Measurements from ENCODE around the gene EMP2. TPM values are rescaled to one million over a fixed set of nuclear protein-coding genes. Genes with fewer than 3 reads are reported as not detected.

The EMP2 gene
- polyA plus RNA-seq, 1 experiment: 57.8 TPM

DNA sequence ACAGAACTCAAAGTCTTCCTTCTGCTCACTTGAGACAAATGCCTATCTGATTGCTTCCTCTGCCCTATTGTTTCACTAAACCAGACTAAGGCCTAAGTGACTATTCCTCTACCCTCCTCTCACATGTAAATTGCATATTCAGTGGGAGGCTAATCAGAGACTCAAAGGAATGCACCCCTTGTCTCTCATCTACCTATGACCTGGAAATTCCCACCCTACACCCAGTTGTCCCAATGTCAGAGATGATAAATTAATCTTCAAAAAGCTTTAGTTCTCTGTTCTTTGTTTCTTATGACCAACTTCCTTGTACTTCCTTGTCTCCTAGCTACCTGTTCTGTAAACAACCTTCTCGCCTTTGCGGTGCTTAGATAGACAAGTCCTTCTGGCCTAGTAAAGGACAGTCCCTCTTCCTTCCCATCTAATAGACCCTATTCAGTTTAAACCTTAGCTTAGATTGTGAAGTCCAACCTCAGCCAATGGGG lies 76.0 kb downstream of the EMP2 start:
- POLR2A ChIA-PET: no interaction called here
- Histone ChIP-seq H3K36me3 (ENCODE audit: control insufficient read depth, insufficient read depth, low read length) (no peaks in the 10 kb centered on the region), H3K27me3 (ENCODE audit: control insufficient read depth, insufficient read depth, low read length) (no peaks in the 10 kb centered on the region), H3K4me3 (ENCODE audit: low read depth, low read length) (no peak overlapping the region)
- CTCF ChIA-PET: interaction anchor here (0.8 to 5.7 kb wide), 5 partner anchors 10 to 438 kb away, joined by 3 to 30 read pairs (median 5); partner anchors contain the start of gene DEXI
- no peak for TF ChIP-seq CTCF (IDR thresholded peaks at IDR 0.05; ENCODE audit: insufficient read depth, low read depth, low read length)
- DNase-seq (ENCODE audit: low read depth): no peak

- no peaks in the 10 kb centered on the region for H3K36me3 ChIP-seq (ENCODE audit: control insufficient read depth, insufficient read depth, low read length)
- no peaks in the 10 kb centered on the region for H3K27me3 ChIP-seq (ENCODE audit: control insufficient read depth, insufficient read depth, low read length)
- TF ChIP-seq CTCF (IDR thresholded peaks at IDR 0.05; ENCODE audit: insufficient read depth, low read depth, low read length): no peak
- CTCF ChIA-PET: no interaction called here
- DNase-seq (ENCODE audit: low read depth): no peak
- POLR2A ChIA-PET: no interaction called here
- no peak overlapping the region for H3K4me3 ChIP-seq (ENCODE audit: low read depth, low read length)
Observed at GRCh38 chr16:10502776-10503175, 77.6 kb downstream of the EMP2 start.

DNA sequence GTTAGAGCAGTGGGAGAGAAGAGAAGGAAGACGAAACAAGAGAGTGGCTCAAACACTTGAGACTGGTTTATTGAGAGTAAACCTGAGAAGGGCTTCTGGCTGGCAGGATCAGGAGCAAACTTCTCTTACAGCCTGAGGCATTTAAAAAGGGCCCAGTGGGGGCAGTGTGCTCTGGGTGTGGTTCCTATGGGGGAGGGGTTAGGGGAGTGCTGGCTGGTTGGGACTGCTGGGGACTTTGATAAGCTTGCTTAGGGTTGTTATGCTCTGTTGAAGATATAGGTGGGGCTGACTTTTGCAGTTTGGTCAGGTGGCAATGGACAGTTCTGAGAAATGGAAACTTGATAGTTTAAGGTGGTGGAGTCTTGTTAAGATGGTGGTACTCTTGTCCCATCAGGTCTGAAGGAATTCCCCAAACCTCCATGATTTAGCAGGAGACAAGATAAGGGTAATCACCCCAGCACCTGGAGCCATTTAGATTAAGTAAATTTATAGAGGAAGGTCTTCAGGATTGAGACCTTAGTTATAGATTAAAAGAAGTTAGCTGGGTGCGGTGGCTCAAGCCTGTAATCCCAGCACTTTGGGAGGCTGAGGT lies 79.3 kb downstream of the EMP2 start:
- POLR2A ChIA-PET: no interaction called here
- H3K27me3 ChIP-seq (ENCODE audit: control insufficient read depth, insufficient read depth, low read length): no peaks in the 10 kb centered on the region
- DNase-seq (ENCODE audit: low read depth): no peak
- no peak for TF ChIP-seq CTCF (IDR thresholded peaks at IDR 0.05; ENCODE audit: insufficient read depth, low read depth, low read length)
- CTCF ChIA-PET: no interaction called here
- H3K4me3 ChIP-seq (ENCODE audit: low read depth, low read length): no peak overlapping the region
- H3K36me3 ChIP-seq (ENCODE audit: control insufficient read depth, insufficient read depth, low read length): no peaks in the 10 kb centered on the region

GRCh38 chr16:10500582-10500981 lies 79.8 kb downstream of the EMP2 start:
- POLR2A ChIA-PET: no interaction called here
- no peak for DNase-seq (ENCODE audit: low read depth)
- Histone ChIP-seq H3K27me3 (ENCODE audit: control insufficient read depth, insufficient read depth, low read length) (no peaks in the 10 kb centered on the region), H3K4me3 (ENCODE audit: low read depth, low read length) (no peak overlapping the region), H3K36me3 (ENCODE audit: control insufficient read depth, insufficient read depth, low read length) (no peaks in the 10 kb centered on the region)
- TF ChIP-seq CTCF (IDR thresholded peaks at IDR 0.05; ENCODE audit: insufficient read depth, low read depth, low read length): no peak
- CTCF ChIA-PET: no interaction called here

DNA sequence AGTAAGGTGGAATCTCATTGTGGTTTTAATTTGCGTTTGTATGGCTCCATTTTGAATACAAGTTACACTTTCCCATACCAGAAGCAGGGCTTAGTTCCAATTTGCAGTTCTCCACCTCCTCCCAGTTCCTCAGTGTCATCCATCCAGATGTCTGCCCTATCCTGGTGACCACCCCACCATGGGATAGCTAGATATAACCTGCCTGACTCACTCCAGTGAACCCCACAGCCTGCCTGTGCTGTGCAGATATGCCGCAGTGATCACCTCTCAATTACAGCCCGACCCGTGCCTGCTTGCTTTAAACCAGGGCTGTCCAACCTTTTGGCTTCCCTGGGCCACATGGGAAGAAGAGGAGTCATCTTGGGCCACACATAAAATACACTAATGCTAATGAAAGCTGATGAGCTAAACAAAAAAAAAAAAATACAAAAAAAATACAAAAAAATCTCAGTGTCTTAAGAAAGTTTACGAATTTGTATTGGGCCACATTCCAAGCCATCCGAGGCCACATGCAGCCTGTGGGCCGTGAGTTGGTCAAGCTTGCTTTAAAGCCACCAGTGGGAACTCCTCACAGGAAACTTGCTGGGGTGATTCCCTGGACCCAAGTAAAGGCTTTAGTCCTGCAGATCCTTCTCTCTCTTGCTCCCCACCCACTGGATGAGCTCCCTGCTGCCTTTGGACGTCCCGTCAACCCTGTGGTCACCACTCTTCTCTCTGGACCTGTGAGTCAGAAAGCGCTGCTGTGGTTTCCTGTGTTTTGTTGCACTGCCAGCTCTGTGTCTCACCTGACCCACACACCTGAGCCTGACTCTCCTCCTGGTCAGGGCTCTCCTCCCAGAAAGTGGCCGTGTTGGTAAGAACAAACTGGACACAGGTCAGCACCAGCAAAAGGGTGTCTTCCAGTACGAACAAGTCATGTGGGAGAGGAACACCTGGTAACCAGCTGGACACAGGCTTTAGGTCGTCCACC lies 83.0 kb downstream of the EMP2 start:
- no peak for DNase-seq (ENCODE audit: low read depth)
- no peak for TF ChIP-seq CTCF (IDR thresholded peaks at IDR 0.05; ENCODE audit: insufficient read depth, low read depth, low read length)
- Histone ChIP-seq H3K36me3 (ENCODE audit: control insufficient read depth, insufficient read depth, low read length) (no peaks in the 10 kb centered on the region), H3K27me3 (ENCODE audit: control insufficient read depth, insufficient read depth, low read length) (no peaks in the 10 kb centered on the region), H3K4me3 (ENCODE audit: low read depth, low read length) (no peak overlapping the region)
- ChIA-PET CTCF (no interaction called here), POLR2A (no interaction called here)

Data from BJ (cell line).